Spleen (tissue), 7 donors: Measurements from ENCODE around the gene LCNL1.

Experiments used
- POLR2A ChIP-seq, 3 donors: fragments of 450-650 bp; IDR thresholded peaks; one replicate each; pipeline ENCODE4 v1.5.1; 2017; ENCODE audit warnings: antibody characterized with exemption in 3 of 3, mild to moderate bottlenecking in 1 of 3
- POLR2AphosphoS5 ChIP-seq, 3 donors: sonication (generic); formaldehyde crosslinking; IDR thresholded peaks; one replicate each; pipeline ENCODE4 v1.5.1; 2017; ENCODE audit warnings: antibody characterized with exemption in 3 of 3
- TF ChIP-seq, protein P1 (sequence below), 11 experiments: fragments of 200-600 bp in 7 of 11; fragments of 450-650 bp in 4 of 11; sonication (generic) in 4 of 11; IDR thresholded peaks in 8 of 11; conservative IDR thresholded peaks in 3 of 11; 1 replicate in 7 of 11; 2 replicates in 4 of 11; pipeline versions ENCODE4 v1.4.0 to v1.8.0; 2016 to 2021; ENCODE audit warnings: antibody characterized with exemption in 11 of 11, inconsistent platforms in 4 of 11, mild to moderate bottlenecking in 1 of 11
- donor health status: DM: no; HTN: no; CAD: no; lungs with moderate emphysema.
- donor health status: DM: no; HTN: no; CAD: no.
- donor health status: DM: no; HTN: no; CAD: no.

DNA sequence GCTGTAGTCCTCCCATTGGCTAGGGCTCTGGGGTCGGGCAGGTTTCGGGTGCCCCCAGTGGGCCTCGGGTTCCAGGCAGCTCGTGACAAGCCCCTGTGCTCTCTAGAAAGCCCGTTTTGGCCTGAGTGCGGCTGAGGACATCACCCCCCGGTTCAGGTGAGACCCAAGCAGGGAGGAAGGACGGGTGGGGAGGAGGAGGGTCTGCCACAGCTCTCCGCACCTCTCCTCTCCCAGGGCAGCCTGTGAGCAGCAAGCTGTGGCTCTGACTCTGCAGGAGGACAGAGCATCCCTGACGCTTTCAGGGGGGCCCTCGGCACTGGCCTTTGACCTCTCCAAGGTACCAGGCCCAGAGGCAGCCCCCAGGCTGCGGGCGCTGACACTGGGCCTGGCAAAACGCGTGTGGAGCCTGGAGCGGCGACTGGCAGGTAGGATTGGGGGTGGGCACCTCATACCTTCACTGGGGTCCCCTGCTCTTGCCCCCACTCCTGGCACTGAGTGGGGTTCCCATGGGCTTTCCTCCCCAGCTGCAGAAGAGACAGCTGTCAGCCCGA is 10.1 kb downstream of the LCNL1 start:
- TF ChIP-seq, protein P1, sequence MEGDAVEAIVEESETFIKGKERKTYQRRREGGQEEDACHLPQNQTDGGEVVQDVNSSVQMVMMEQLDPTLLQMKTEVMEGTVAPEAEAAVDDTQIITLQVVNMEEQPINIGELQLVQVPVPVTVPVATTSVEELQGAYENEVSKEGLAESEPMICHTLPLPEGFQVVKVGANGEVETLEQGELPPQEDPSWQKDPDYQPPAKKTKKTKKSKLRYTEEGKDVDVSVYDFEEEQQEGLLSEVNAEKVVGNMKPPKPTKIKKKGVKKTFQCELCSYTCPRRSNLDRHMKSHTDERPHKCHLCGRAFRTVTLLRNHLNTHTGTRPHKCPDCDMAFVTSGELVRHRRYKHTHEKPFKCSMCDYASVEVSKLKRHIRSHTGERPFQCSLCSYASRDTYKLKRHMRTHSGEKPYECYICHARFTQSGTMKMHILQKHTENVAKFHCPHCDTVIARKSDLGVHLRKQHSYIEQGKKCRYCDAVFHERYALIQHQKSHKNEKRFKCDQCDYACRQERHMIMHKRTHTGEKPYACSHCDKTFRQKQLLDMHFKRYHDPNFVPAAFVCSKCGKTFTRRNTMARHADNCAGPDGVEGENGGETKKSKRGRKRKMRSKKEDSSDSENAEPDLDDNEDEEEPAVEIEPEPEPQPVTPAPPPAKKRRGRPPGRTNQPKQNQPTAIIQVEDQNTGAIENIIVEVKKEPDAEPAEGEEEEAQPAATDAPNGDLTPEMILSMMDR (IDR thresholded peaks at IDR 0.05 in 8 of 11, conservative IDR thresholded peaks at IDR 0.05 in 3 of 11): no peak
- no peak for TF ChIP-seq POLR2A (IDR thresholded peaks at IDR 0.05)
- no peak for TF ChIP-seq POLR2AphosphoS5 (IDR thresholded peaks at IDR 0.05)
